GM13977 (cell line): ENCODE measurements around the gene GTPBP1.

ENCODE experiments used
- DNase-seq: peaks from one replicate; pipeline ENCODE4 v3.0.0; 2012; ENCODE audit warnings: low spot score
- CTCF ChIP-seq: IDR thresholded peaks from 2 replicates; pipeline ENCODE4 v1.5.1; 2012; ENCODE audit warnings: mild to moderate bottlenecking, control low read depth; ENCODE audit not compliant: insufficient read depth; ENCODE audit errors: extremely low read depth, missing control alignments
- in situ Hi-C: fragments of 300-500 bp; cut with MboI; formaldehyde crosslinking; loops from one replicate; pipeline ENCODE4 v1.12.0; 2022; ENCODE audit warnings: low sequenced_read_pairs, low pct_unique_long_range_greater_than_20kb, mixed read lengths, inconsistent platforms; ENCODE audit not compliant: unreplicated experiment

The GTPBP1 gene

GRCh38 chr22:38715852-38716251, 10.1 kb downstream of the GTPBP1 start:
- in situ Hi-C loops: no loop called here
- no peak for TF ChIP-seq CTCF
- no peak for DNase-seq

GRCh38 chr22:38716271-38716670, 10.5 kb downstream of the GTPBP1 start:
- no peak for DNase-seq
- TF ChIP-seq CTCF: no peak
- in situ Hi-C loops: no loop called here

GRCh38 chr22:38716826-38717225, 11.1 kb downstream of the GTPBP1 start:
- TF ChIP-seq CTCF: no peak
- in situ Hi-C loops: no loop called here

GRCh38 chr22:38717244-38717643, 11.5 kb downstream of the GTPBP1 start:
- DNase-seq: no peak
- in situ Hi-C loops: no loop called here
- no peak for TF ChIP-seq CTCF

More at GRCh38 chr22:38716826-38717225, 11.1 kb downstream of the GTPBP1 start:
- DNase-seq: no peak

GRCh38 chr22:38718414-38718813, 12.7 kb downstream of the GTPBP1 start:
- DNase-seq: no peak
- TF ChIP-seq CTCF: no peak
- in situ Hi-C loops: no loop called here

GRCh38 chr22:38719196-38719595, 13.5 kb downstream of the GTPBP1 start:
- in situ Hi-C loops: no loop called here
- TF ChIP-seq CTCF: no peak
- no peak for DNase-seq

GRCh38 chr22:38720350-38720749, 14.6 kb downstream of the GTPBP1 start:
- no peak for TF ChIP-seq CTCF
- in situ Hi-C loops: no loop called here
- no peak for DNase-seq
